Measurements from ENCODE around the gene CCDC33.

DNA sequence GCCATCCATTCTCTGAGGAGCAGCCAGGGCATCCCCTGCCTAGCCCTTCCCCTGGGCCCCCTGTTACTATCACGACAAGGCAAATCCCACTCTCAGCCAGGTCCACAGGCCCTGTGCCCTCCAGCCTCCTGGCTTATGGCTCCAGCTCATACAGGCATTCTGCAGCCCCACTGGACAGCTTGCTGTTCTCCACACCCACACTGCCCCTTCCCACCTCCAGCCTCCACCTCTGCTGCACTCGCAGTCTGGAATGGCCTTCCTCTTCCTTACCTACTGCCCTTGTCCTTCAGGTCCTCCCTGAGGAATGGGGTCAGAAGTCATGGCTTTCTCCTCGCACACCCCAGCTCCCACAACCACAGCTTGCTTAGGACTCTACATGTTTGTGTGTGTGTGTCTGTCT, 40.4 kb downstream of the CCDC33 start:
- TF ChIP-seq POLR2A (IDR thresholded peaks at IDR 0.05), result no peak
- TF ChIP-seq, protein P1, sequence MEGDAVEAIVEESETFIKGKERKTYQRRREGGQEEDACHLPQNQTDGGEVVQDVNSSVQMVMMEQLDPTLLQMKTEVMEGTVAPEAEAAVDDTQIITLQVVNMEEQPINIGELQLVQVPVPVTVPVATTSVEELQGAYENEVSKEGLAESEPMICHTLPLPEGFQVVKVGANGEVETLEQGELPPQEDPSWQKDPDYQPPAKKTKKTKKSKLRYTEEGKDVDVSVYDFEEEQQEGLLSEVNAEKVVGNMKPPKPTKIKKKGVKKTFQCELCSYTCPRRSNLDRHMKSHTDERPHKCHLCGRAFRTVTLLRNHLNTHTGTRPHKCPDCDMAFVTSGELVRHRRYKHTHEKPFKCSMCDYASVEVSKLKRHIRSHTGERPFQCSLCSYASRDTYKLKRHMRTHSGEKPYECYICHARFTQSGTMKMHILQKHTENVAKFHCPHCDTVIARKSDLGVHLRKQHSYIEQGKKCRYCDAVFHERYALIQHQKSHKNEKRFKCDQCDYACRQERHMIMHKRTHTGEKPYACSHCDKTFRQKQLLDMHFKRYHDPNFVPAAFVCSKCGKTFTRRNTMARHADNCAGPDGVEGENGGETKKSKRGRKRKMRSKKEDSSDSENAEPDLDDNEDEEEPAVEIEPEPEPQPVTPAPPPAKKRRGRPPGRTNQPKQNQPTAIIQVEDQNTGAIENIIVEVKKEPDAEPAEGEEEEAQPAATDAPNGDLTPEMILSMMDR (IDR thresholded peaks at IDR 0.05 in 8 of 11, conservative IDR thresholded peaks at IDR 0.05 in 3 of 11), result no peak

All from spleen (tissue), 7 donors.